T-cell (primary cell): Measurements from ENCODE around the gene PROSER3. TPM values are rescaled to one million over a fixed set of nuclear protein-coding genes. Genes with fewer than 3 reads are reported as not detected.
"Not testable (repeated sequence)": the region's sequence is repeated elsewhere in the genome, so short reads cannot be mapped to it uniquely, and the experiment has no call there.

ENCODE experiments used
- ATAC-seq, 4 experiments: fragments of 200-7000 bp in 3 of 4; fragments of 150-1000 bp in 1 of 4; cut with Tn5 transposase; replicated peaks in 1 of 4; 1 replicate in 3 of 4; 2 replicates in 1 of 4; pipeline ENCODE4 v1.10.0; 2021; ENCODE audit warnings: moderate library complexity in 3 of 4, mild to moderate bottlenecking in 2 of 4, moderate number of reproducible peaks in 1 of 4
- CTCF ChIA-PET, 2 donors: fragments of 300-600 bp; sonication (Branson Sonifier 250); formaldehyde crosslinking; loops; one replicate each; lab custom pipeline; 2022; ENCODE audit warnings: antibody characterized with exemption in 2 of 2; lab: Charles Lee
- POLR2A ChIA-PET, 2 donors: fragments of 300-600 bp; sonication (Branson Sonifier 250); formaldehyde crosslinking; loops; one replicate each; lab custom pipeline; 2022; ENCODE audit warnings: antibody characterized with exemption in 2 of 2; lab: Charles Lee
- DNase-seq, 35 experiments: peaks; one replicate each; pipeline versions ENCODE4 v3.0.0 to v3.0.0-alpha.2; 2013 to 2023
- H3K27ac ChIP-seq: one replicate; pipeline ENCODE4 v1.5.1; 2013; ENCODE audit warnings: low read length
- H3K27me3 ChIP-seq, 2 experiments: replicated peaks in 1 of 2; 1 replicate in 1 of 2; 2 replicates in 1 of 2; pipeline versions ENCODE4 v1.6.1 to v1.7.0; 2013; ENCODE audit warnings: low read length in 1 of 2, mixed read lengths in 1 of 2; ENCODE audit not compliant: control insufficient read depth in 2 of 2, insufficient read depth in 2 of 2; ENCODE audit errors: extremely low read depth in 1 of 2
- H3K36me3 ChIP-seq, 2 donors: 1 replicate in 1 of 2; 2 replicates in 1 of 2; pipeline versions ENCODE4 v1.6.1 to v1.7.0; 2013; ENCODE audit warnings: low read length in 1 of 2; ENCODE audit not compliant: control insufficient read depth in 2 of 2, insufficient read depth in 1 of 2; ENCODE audit errors: extremely low read depth in 1 of 2
- H3K4me1 ChIP-seq, 2 experiments: 1 replicate in 1 of 2; 2 replicates in 1 of 2; pipeline versions ENCODE4 v1.6.1 to v1.7.0; 2013; ENCODE audit warnings: low read length in 2 of 2, mixed read lengths in 1 of 2; ENCODE audit not compliant: insufficient read depth in 2 of 2, control insufficient read depth in 1 of 2; ENCODE audit errors: extremely low read depth in 1 of 2
- H3K4me3 ChIP-seq, 2 donors: 1 replicate in 1 of 2; 2 replicates in 1 of 2; pipeline versions ENCODE4 v1.5.1 to v1.7.0; 2013; ENCODE audit warnings: mild to moderate bottlenecking in 2 of 2, low read length in 1 of 2, moderate library complexity in 1 of 2; ENCODE audit not compliant: control insufficient read depth in 1 of 2; ENCODE audit errors: extremely low read depth in 1 of 2
- H3K9me3 ChIP-seq: 2 replicates; pipeline ENCODE4 v1.7.0; 2013
- H3K27ac Mint-ChIP-seq, 2 donors: one replicate each; pipeline ENCODE4 v1.8.0; 2020 to 2021; ENCODE audit warnings: mild to moderate bottlenecking in 2 of 2, mixed read lengths in 2 of 2
- H3K27me3 Mint-ChIP-seq, 2 donors: one replicate each; pipeline ENCODE4 v1.8.0; 2021 to 2022; ENCODE audit warnings: mixed read lengths in 2 of 2
- H3K36me3 Mint-ChIP-seq: one replicate; pipeline ENCODE4 v1.8.0; 2021; ENCODE audit warnings: mixed read lengths
- H3K4me1 Mint-ChIP-seq, 3 donors: one replicate each; pipeline ENCODE4 v1.8.0; 2020 to 2022; ENCODE audit warnings: mixed read lengths in 3 of 3, mild to moderate bottlenecking in 1 of 3
- H3K4me3 Mint-ChIP-seq, 3 donors: one replicate each; pipeline ENCODE4 v1.8.0; 2020 to 2022; ENCODE audit warnings: mild to moderate bottlenecking in 3 of 3, mixed read lengths in 3 of 3, moderate library complexity in 3 of 3
- H3K9me3 Mint-ChIP-seq, 3 donors: one replicate each; pipeline ENCODE4 v1.8.0; 2020 to 2022; ENCODE audit warnings: mixed read lengths in 3 of 3
- WGBS: methylation state at CpG from one replicate; pipeline ENCODE4 v1.1.5; 2013; ENCODE audit warnings: missing lambda C conversion rate; ENCODE audit not compliant: insufficient coverage; 5-methylcytosine and 5-hydroxymethylcytosine counted together
- total RNA-seq, 35 experiments: library from RNA in 6 of 35; stranded (reverse) in 6 of 35; fragments of 120-200 nt in 1 of 35; gene quantifications; one replicate each; pipeline versions ENCODE4 v1.2.1 to v1.2.4 and lab custom pipeline; 2013 to 2026

PROSER3 gene
- total RNA-seq, 5 donors from 2014 or later (not counting 1 experiment from before 2014, with no cell fraction given), result 31.3 to 52.1 (median 47.8) TPM

DNA sequence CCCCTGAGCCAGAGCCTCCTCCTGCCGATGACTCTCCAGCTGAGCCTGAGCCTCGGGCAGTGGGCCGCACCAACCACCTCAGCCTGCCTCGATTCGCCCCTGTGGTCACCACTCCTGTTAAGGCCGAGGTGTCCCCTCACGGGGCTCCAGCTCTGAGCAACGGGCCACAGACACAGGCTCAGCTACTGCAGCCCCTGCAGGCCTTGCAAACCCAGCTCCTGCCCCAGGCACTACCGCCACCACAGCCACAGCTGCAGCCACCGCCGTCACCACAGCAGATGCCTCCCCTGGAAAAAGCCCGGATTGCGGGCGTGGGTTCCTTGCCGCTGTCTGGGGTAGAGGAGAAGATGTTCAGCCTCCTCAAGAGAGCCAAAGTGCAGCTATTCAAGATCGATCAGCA lies 36.6 kb upstream of the PROSER3 start:
- Mint-ChIP-seq H3K9me3 (no peaks in the 10 kb centered on the region), H3K36me3 (peaks cover 39% of the 10 kb centered on the region), H3K4me1 (peaks cover 29 to 32% (median 30%) of the 10 kb centered on the region in 3 donors), H3K27ac (no peak overlapping the region), H3K27me3 (no peaks in the 10 kb centered on the region), H3K4me3 (peak overlapping the region in 1 of 3 donors; percentile 15)
- peaks cover 39 to 58% of the 10 kb centered on the region in 2 donors for H3K36me3 ChIP-seq
- no peaks in the 10 kb centered on the region for H3K9me3 ChIP-seq
- ChIA-PET POLR2A (no interaction called here), CTCF (no interaction called here)
- no peak overlapping the region for H3K27ac ChIP-seq
- H3K4me3 ChIP-seq, result no peak overlapping the region
- DNase-seq (no peak), ATAC-seq (no peak)
- WGBS, result 96% methylated on average over 11 of the region's 16 CpGs
- no peaks in the 10 kb centered on the region for H3K27me3 ChIP-seq
- peaks cover 5 to 29% of the 10 kb centered on the region in 2 experiments for H3K4me1 ChIP-seq

DNA sequence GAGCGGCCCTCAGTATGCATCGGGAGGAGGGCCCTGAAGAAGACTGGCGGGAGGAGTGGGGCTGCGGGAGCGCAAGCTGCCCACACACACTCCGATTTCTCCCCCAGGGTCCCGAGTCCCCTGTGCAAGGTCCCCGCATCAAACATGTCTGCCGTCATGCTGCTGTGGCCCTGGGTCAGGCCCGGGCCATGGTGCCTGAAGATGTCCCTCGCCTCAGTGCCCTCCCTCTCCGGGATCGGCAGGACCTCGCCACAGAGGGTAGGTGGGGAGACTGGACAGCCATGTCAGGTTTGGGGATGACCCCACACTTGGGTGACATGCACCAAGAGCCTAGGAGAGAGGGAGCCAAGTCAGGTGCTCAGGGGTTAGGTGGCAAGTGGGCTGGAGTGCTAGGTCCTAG lies 35.5 kb upstream of the PROSER3 start:
- Mint-ChIP-seq H3K4me3 (no peak overlapping the region), H3K27ac (no peak overlapping the region), H3K9me3 (no peaks in the 10 kb centered on the region), H3K4me1 (peaks cover 24 to 28% (median 26%) of the 10 kb centered on the region in 3 donors), H3K27me3 (no peaks in the 10 kb centered on the region), H3K36me3 (peaks cover 44% of the 10 kb centered on the region)
- no peak overlapping the region for H3K4me3 ChIP-seq
- WGBS, result 95% methylated on average over 8 of the region's 14 CpGs
- peaks cover 5 to 21% of the 10 kb centered on the region in 2 experiments for H3K4me1 ChIP-seq
- peaks cover 44 to 68% of the 10 kb centered on the region in 2 donors for H3K36me3 ChIP-seq
- no peak for DNase-seq
- no peak for ATAC-seq
- H3K27ac ChIP-seq, result no peak overlapping the region
- ChIA-PET CTCF (no interaction called here), POLR2A (no interaction called here)
- no peaks in the 10 kb centered on the region for H3K27me3 ChIP-seq
- H3K9me3 ChIP-seq, result no peaks in the 10 kb centered on the region

DNA sequence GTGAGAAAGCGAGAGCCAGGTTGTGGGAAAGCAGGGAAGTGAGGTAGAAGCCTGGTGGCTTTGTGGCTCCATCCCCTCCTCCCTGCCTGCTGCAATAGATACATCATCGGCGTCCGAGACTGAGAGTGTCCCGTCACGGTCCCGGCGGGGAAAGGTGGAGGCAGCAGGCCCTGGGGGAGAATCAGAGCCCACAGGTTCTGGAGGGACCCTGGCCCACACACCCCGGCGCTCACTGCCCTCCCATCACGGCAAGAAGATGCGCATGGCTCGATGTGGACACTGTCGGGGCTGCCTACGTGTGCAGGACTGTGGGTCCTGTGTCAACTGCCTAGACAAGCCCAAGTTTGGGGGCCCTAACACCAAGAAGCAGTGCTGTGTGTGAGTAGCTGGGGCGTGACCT lies 35.1 kb upstream of the PROSER3 start:
- H3K36me3 Mint-ChIP-seq, result peaks cover 44% of the 10 kb centered on the region

DNA sequence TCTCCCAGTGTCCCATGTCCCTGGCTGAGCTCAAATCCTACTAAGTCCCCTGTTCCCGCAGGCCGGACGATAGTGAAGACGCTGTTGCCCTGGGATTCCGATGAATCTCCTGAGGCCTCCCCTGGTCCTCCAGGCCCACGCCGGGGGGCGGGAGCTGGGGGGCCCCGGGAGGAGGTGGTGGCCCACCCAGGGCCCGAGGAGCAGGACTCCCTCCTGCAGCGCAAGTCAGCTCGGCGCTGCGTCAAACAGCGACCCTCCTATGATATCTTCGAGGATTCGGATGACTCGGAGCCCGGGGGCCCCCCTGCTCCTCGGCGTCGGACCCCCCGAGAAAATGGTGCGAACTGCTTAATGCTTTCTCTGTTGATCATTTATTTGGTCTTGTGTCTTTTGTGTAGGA lies 34.3 kb upstream of the PROSER3 start:
- Mint-ChIP-seq H3K9me3 (no peaks in the 10 kb centered on the region), H3K27me3 (no peaks in the 10 kb centered on the region), H3K4me3 (no peak overlapping the region), H3K4me1 (peaks cover 20 to 25% (median 24%) of the 10 kb centered on the region in 3 donors), H3K36me3 (peaks cover 52% of the 10 kb centered on the region), H3K27ac (no peak overlapping the region)
- H3K27me3 ChIP-seq, result no peaks in the 10 kb centered on the region
- no peaks in the 10 kb centered on the region for H3K9me3 ChIP-seq
- peaks cover 4 to 17% of the 10 kb centered on the region in 2 experiments for H3K4me1 ChIP-seq
- ATAC-seq (no peak), DNase-seq (no peak)
- over 99% methylated on average over 24 of the region's 24 CpGs for WGBS
- H3K27ac ChIP-seq, result no peak overlapping the region
- ChIA-PET CTCF (interaction anchor here in 1 of 2 donors (0.6 kb wide), 1 partner anchor 19 kb away, joined by 5 read pairs; no protein-coding TSS in a partner anchor), POLR2A (interaction anchor here in 1 of 2 donors (1.2 kb wide), 1 partner anchor 24 kb away, joined by 3 read pairs; no protein-coding TSS in a partner anchor)
- H3K4me3 ChIP-seq, result no peak overlapping the region
- H3K36me3 ChIP-seq, result peaks cover 49 to 80% of the 10 kb centered on the region in 2 donors

More for the DNA sequence above, 35.1 kb upstream of the PROSER3 start:
- Histone ChIP-seq H3K27ac (no peak overlapping the region), H3K4me1 (peaks cover 5 to 21% of the 10 kb centered on the region in 2 experiments), H3K9me3 (no peaks in the 10 kb centered on the region), H3K4me3 (no peak overlapping the region), H3K27me3 (no peaks in the 10 kb centered on the region), H3K36me3 (peaks cover 47 to 72% of the 10 kb centered on the region in 2 donors)
- CTCF ChIA-PET, result interaction anchor here in 1 of 2 donors (0.6 kb wide), 1 partner anchor 24 kb away, joined by 8 read pairs; no protein-coding TSS in a partner anchor
- Mint-ChIP-seq H3K4me1 (peaks cover 24 to 28% (median 26%) of the 10 kb centered on the region in 3 donors), H3K27me3 (no peaks in the 10 kb centered on the region), H3K4me3 (no peak overlapping the region), H3K27ac (no peak overlapping the region), H3K9me3 (no peaks in the 10 kb centered on the region)
- DNase-seq (no peak), ATAC-seq (no peak)
- POLR2A ChIA-PET, result interaction anchor here in 1 of 2 donors (0.6 kb wide), 1 partner anchor 706 kb away, joined by 3 read pairs; no protein-coding TSS in a partner anchor
- 100% methylated on average over 14 of the region's 16 CpGs for whole genome bisulfite sequencing

GRCh38 chr19:35724132-35724531 lies 33.8 kb upstream of the PROSER3 start:
- H3K27me3 Mint-ChIP-seq, H3K4me3 ChIP-seq, DNase-seq, H3K9me3 Mint-ChIP-seq, CTCF ChIA-PET, H3K4me3 Mint-ChIP-seq, H3K9me3 ChIP-seq, ATAC-seq, H3K27ac ChIP-seq, H3K27me3 ChIP-seq: not testable (repeated sequence)
- peak overlapping the region in 1 of 2 donors; percentile 28 for H3K27ac Mint-ChIP-seq
- H3K36me3 Mint-ChIP-seq, result peaks cover 55% of the 10 kb centered on the region
- peaks cover 0 to 12% of the 10 kb centered on the region in 2 experiments for H3K4me1 ChIP-seq
- H3K36me3 ChIP-seq, result peaks cover 49 to 85% of the 10 kb centered on the region in 2 donors
- H3K4me1 Mint-ChIP-seq, result peaks cover 16 to 20% (median 19%) of the 10 kb centered on the region in 3 donors
- POLR2A ChIA-PET, result interaction anchor here in 1 of 2 donors (1.2 kb wide), 1 partner anchor 24 kb away, joined by 3 read pairs; no protein-coding TSS in a partner anchor
- 94% methylated on average over 7 of the region's 7 CpGs for WGBS

GRCh38 chr19:35724560-35724959 lies 33.4 kb upstream of the PROSER3 start:
- Histone ChIP-seq H3K27me3 (no peaks in the 10 kb centered on the region), H3K36me3 (peaks cover 49 to 89% of the 10 kb centered on the region in 2 donors), H3K4me1 (peaks cover 0 to 8% of the 10 kb centered on the region in 2 experiments), H3K9me3 (no peaks in the 10 kb centered on the region), H3K4me3 (no peak overlapping the region), H3K27ac (no peak overlapping the region)
- no peaks in the 10 kb centered on the region for H3K9me3 Mint-ChIP-seq
- ChIA-PET CTCF (no interaction called here), POLR2A (interaction anchor here in 1 of 2 donors (1.2 kb wide), 1 partner anchor 23 kb away, joined by 3 read pairs; no protein-coding TSS in a partner anchor)
- H3K27me3 Mint-ChIP-seq, result no peaks in the 10 kb centered on the region
- 98% methylated on average over 9 of the region's 12 CpGs for WGBS
- no peak overlapping the region for H3K4me3 Mint-ChIP-seq
- peak overlapping the region in 1 of 2 donors; percentile 28 for H3K27ac Mint-ChIP-seq
- no peak for ATAC-seq
- H3K36me3 Mint-ChIP-seq, result peaks cover 57% of the 10 kb centered on the region
- no peak for DNase-seq
- peaks cover 12 to 16% (median 15%) of the 10 kb centered on the region in 3 donors for H3K4me1 Mint-ChIP-seq
